ENCODE data around the gene DSC1.

The DSC1 gene

GRCh38 chr18:31102025-31102684 is 60.5 kb downstream of the DSC1 start, which contains the start of gene DSC2:
DSC2 (minus strand) TSS chr18:31102421; CDS start chr18:31101971, 450 bp downstream.
- DNase-seq, result no peak

GRCh38 chr18:31101183-31102024 is 61.3 kb downstream of the DSC1 start:
- no peak for DNase-seq

- DNase-seq, result no peak
These were observed 62.0 kb downstream of the DSC1 start for GRCh38 chr18:31100436-31101182.

GRCh38 chr18:31099450-31100230 is 63.0 kb downstream of the DSC1 start:
- no peak for DNase-seq

- DNase-seq, result no peak
These were observed 63.8 kb downstream of the DSC1 start for GRCh38 chr18:31098878-31099277.

- DNase-seq, result no peak
These were observed 65.0 kb downstream of the DSC1 start for GRCh38 chr18:31097666-31098065.

- no peak for DNase-seq
These were observed 68.8 kb downstream of the DSC1 start for GRCh38 chr18:31093880-31094279.

GRCh38 chr18:31093294-31093693 is 69.4 kb downstream of the DSC1 start:
- no peak for DNase-seq

- no peak for DNase-seq
These were observed 71.3 kb downstream of the DSC1 start for GRCh38 chr18:31091350-31091749.

GRCh38 chr18:31088532-31088931 is 74.1 kb downstream of the DSC1 start:
- no peak for DNase-seq

GRCh38 chr18:31079973-31080372 is 82.7 kb downstream of the DSC1 start:
- DNase-seq, result no peak

Measured in NCI-H1092 (cell line).